ENCODE data around the gene GPR84.

The GPR84 gene

GRCh38 chr12:54324617-54325441 lies 39.5 kb downstream of the GPR84 start, which contains the start of gene COPZ1:
TSS of gene COPZ1 (plus strand) at chr12:54325131. CDS start at chr12:54325164, 33 bp downstream.
- CTCF ChIA-PET: interaction anchor here (0.5 to 1.5 kb wide), 11 partner anchors 10 to 105 kb away, joined by 3 to 7 read pairs (median 3); no protein-coding TSS in a partner anchor
- peak; percentile 85 for TF ChIP-seq CTCF (conservative IDR thresholded peaks at IDR 0.05; ENCODE audit: low read depth)
- DNase-seq (ENCODE audit: low spot score): peak; percentile 98
- peak within 1 kb of the TSS; percentile 74 for H3K27ac ChIP-seq
- POLR2A ChIA-PET (ENCODE audit: low non-redundant PET): interaction anchor here (0.5 to 1.3 kb wide), 3 partner anchors 34 to 66 kb away, joined by 3 to 7 read pairs (median 3); partner anchors contain the start of gene HNRNPA1

- no peak for DNase-seq (ENCODE audit: low spot score)
- ChIA-PET CTCF (no interaction called here), POLR2A (ENCODE audit: low non-redundant PET) (no interaction called here)
- TF ChIP-seq CTCF (conservative IDR thresholded peaks at IDR 0.05; ENCODE audit: low read depth): no peak
- no peak overlapping the region for H3K27ac ChIP-seq
Observed at GRCh38 chr12:54321363-54321762, 42.9 kb downstream of the GPR84 start.
